HUES6 (cell line): ENCODE results near the gene GPR141.

Experiments
- H3K27ac ChIP-seq: 2 replicates; pipeline ENCODE4 v1.7.0; 2013; ENCODE audit warnings: low read depth, mild to moderate bottlenecking, low read length, inconsistent platforms
- H3K27me3 ChIP-seq: 2 replicates; pipeline ENCODE4 v1.6.1; 2013; ENCODE audit warnings: low read length; ENCODE audit not compliant: control insufficient read depth, insufficient read depth
- H3K36me3 ChIP-seq: 2 replicates; pipeline ENCODE4 v1.6.1; 2013; ENCODE audit warnings: low read length; ENCODE audit not compliant: control insufficient read depth, insufficient read depth
- H3K4me1 ChIP-seq: 2 replicates; pipeline ENCODE4 v1.6.1; 2013; ENCODE audit warnings: low read length; ENCODE audit not compliant: control insufficient read depth, insufficient read depth
- H3K4me3 ChIP-seq: 2 replicates; pipeline ENCODE4 v1.5.1; 2013; ENCODE audit warnings: low read depth, low read length
- H3K9ac ChIP-seq: one replicate; pipeline ENCODE4 v1.6.1; 2013; ENCODE audit warnings: mild to moderate bottlenecking, low read length
- H3K9me3 ChIP-seq: 2 replicates; pipeline ENCODE4 v1.6.1; 2013; ENCODE audit warnings: low read depth, low read length; ENCODE audit not compliant: control insufficient read depth, insufficient read depth

The GPR141 gene

DNA sequence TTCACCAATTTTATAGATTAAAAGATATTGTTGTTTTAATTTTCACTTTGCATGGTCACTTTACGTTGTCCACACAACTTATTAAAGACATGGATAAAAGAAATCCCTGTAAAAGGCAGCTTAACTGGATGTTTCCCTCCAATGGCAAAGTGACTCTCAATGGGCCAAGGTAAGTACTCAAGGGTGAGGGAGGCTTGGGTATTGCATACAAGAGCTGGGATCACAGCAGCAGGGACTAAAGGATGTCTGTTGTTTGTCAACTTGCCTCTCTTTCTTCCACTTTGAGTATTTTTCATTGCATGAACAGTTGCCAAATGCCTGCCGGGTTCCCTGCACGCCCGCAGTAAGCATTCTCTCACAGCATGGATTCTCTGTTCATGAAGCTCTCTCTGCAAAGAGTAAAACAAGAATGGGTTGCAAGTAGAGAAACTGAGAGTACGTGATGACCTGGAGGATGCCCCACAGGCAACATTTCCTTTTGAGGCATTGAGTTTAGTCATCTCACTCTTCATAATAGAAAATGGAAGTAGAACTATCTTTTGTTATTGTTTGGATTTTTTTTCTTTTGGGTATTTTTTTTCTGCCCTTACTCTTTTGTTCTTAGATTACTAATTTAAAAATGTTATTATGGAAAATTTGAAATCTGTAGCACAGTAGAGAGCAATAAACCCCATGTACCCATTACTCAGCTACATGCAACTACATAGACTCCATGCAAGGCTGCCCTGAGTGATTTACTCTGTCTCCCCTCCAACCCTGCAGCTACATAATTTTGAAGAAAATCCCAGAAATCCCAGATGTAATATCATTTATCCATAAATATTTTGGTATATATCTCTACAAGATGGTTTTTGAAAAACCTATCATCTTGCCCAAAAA, 26.3 kb downstream of the GPR141 start:
- Histone ChIP-seq H3K36me3 (no peaks in the 10 kb centered on the region), H3K4me1 (peaks cover 17% of the 10 kb centered on the region), H3K4me3 (no peak overlapping the region), H3K9me3 (no peaks in the 10 kb centered on the region), H3K27ac (no peak overlapping the region), H3K9ac (no peak overlapping the region), H3K27me3 (no peaks in the 10 kb centered on the region)

DNA sequence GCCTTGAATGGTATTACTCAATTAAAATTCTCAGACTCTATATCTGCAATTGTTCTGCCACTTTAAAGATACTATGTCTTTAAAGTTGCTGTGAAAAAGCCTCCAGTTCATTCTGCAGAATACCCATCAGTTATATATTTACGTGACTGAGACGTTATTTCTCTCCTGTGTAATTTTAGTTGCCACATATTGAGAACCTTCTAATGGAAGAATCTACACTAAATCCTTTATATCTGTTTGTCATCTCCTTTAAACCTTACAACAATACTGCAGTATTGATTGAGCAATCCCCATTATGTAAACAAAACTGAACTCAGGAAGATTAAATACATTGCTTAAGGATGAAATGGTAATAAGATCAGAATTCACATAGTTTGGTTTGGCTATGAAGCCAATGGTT, 30.0 kb downstream of the GPR141 start:
- Histone ChIP-seq H3K4me3 (no peak overlapping the region), H3K27me3 (no peaks in the 10 kb centered on the region), H3K27ac (no peak overlapping the region), H3K9ac (no peak overlapping the region), H3K36me3 (no peaks in the 10 kb centered on the region), H3K9me3 (no peaks in the 10 kb centered on the region), H3K4me1 (peaks cover 2% of the 10 kb centered on the region; the same call in 1 of the 2 replicates)

DNA sequence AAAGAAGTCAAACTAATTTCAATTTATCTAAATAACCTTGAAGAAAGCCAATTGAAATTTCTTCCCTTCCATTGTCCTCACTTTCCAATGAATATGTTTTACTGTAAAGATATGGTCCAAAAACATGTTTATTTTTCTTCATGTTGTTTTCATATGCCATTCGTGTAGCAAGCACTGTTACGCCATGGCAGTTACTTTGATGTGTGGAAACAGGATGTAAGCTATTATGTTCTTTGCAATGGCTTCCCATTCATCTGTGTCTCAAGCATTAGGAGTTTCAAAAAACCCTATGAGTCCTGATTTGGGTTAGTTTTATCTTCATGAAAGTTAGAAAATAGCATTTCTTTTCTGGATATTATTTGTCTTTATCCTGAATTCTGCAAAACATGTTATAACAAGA, 31.0 kb downstream of the GPR141 start:
- Histone ChIP-seq H3K27ac (no peak overlapping the region), H3K9me3 (no peaks in the 10 kb centered on the region), H3K4me3 (no peak overlapping the region), H3K27me3 (no peaks in the 10 kb centered on the region), H3K9ac (no peak overlapping the region), H3K4me1 (peaks cover 2% of the 10 kb centered on the region; the same call in 1 of the 2 replicates), H3K36me3 (no peaks in the 10 kb centered on the region)

DNA sequence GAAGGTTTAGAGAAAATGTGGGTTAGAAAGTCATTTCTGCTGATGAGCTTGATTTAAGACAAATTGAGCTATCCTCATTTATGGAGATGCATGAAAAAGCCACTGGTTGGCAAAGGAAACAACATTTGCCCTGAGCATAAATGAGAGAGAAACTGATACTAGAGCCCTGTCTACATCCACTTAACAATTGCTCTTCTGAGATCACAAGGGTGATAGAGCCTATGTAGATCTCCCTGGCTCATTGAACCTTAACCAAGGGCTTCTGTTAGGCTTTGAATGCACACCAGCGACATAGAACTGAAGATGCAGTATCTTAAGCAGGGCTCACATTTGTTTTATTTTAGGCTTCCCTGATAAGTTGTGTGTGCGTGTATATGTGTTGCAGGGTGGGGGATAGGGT, 35.0 kb downstream of the GPR141 start:
- no peak overlapping the region for H3K9ac ChIP-seq
- H3K9me3 ChIP-seq = no peaks in the 10 kb centered on the region
- H3K36me3 ChIP-seq = no peaks in the 10 kb centered on the region
- H3K4me3 ChIP-seq = no peak overlapping the region
- H3K27me3 ChIP-seq = no peaks in the 10 kb centered on the region
- no peak overlapping the region for H3K27ac ChIP-seq
- peaks cover 2% of the 10 kb centered on the region; the same call in 1 of the 2 replicates for H3K4me1 ChIP-seq

DNA sequence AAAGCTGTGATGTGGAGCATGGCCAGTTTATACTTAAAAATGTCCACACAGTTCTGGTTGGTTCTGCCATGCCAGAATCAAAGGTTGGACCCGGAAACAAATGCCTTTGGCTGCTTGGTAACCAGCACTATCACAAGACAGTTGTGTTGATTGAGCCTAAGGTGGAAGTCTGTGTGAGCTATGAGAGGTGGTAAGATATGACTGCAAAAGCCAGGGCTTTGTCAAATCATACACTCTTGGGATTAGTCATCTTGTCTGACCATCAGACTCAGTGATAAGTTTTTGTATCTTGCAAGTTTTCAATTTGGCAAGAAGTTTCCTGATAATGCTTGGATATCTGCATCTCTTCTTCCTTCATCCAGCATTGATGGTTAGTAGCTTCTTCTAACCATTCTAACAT, 35.5 kb downstream of the GPR141 start:
- Histone ChIP-seq H3K27me3 (no peaks in the 10 kb centered on the region), H3K36me3 (no peaks in the 10 kb centered on the region), H3K4me3 (no peak overlapping the region), H3K9ac (no peak overlapping the region), H3K9me3 (no peaks in the 10 kb centered on the region), H3K4me1 (peaks cover 2% of the 10 kb centered on the region; the same call in 1 of the 2 replicates), H3K27ac (no peak overlapping the region)

DNA sequence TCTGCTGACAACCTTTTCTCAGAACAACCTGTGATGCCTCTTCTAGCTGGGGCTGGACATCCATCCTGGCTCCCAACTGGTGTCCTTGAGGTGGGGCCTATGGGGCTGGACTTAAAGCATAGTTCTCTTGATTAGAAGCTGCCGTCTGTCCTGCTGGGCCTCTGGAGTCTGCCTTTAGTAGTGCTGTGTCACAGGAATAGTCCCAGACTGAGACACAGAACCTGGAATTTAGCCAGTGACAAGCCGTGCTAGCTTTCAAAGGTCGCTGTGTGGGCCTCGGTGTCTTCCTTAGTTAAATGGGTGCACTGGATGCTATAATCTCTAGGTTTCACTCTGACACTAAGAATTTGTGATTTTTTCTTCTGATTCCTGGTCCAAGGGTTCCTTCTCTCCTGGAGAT, 41.2 kb downstream of the GPR141 start:
- Histone ChIP-seq H3K36me3 (no peaks in the 10 kb centered on the region), H3K27me3 (no peaks in the 10 kb centered on the region), H3K4me3 (no peak overlapping the region), H3K4me1 (no peaks in the 10 kb centered on the region), H3K9me3 (no peaks in the 10 kb centered on the region), H3K27ac (no peak overlapping the region), H3K9ac (no peak overlapping the region)

DNA sequence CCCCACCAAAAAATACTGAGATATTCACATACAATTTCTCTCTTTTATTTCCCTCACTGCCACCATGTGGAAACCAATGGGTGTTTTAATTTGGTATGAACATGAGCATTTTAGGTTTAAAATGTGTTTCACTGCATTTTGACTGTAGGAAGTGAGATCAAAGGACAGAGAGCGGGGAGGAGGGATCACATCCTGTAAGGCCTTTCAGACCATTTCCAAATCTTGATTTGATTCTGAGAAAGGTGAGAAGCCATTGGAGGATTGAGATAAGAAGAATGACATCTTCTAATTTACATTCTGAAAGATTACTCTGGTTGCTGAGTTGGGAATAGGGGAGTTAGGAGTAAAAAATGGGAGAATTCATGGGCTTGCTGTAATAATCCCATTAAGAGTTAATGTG, 42.5 kb downstream of the GPR141 start:
- H3K36me3 ChIP-seq = no peaks in the 10 kb centered on the region
- no peak overlapping the region for H3K27ac ChIP-seq
- H3K27me3 ChIP-seq = no peaks in the 10 kb centered on the region
- no peak overlapping the region for H3K4me3 ChIP-seq
- H3K9ac ChIP-seq = no peak overlapping the region
- H3K9me3 ChIP-seq = no peaks in the 10 kb centered on the region
- H3K4me1 ChIP-seq = no peaks in the 10 kb centered on the region

DNA sequence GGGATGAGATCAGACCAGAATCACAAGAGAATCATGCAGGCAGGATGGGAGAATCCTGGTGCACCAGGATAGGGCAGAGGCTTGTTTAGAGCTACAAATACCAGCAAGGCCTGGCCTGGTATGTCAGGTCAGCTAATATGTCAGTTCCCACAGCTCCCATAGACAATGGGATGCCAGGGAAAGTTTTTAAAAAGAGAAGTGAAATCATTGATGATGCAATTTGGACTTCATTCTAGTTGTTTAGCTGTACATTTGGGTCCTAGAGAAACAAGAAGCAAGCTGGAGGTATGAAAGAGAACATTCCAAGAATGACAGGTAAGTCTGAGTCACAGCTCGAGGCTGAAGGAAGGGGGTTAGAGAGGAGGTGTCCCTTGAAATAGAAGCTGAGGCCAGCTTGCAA, 45.2 kb downstream of the GPR141 start:
- no peaks in the 10 kb centered on the region for H3K27me3 ChIP-seq
- H3K4me1 ChIP-seq = no peaks in the 10 kb centered on the region
- no peak overlapping the region for H3K4me3 ChIP-seq
- no peak overlapping the region for H3K27ac ChIP-seq
- no peaks in the 10 kb centered on the region for H3K36me3 ChIP-seq
- no peaks in the 10 kb centered on the region for H3K9me3 ChIP-seq
- H3K9ac ChIP-seq = no peak overlapping the region

DNA sequence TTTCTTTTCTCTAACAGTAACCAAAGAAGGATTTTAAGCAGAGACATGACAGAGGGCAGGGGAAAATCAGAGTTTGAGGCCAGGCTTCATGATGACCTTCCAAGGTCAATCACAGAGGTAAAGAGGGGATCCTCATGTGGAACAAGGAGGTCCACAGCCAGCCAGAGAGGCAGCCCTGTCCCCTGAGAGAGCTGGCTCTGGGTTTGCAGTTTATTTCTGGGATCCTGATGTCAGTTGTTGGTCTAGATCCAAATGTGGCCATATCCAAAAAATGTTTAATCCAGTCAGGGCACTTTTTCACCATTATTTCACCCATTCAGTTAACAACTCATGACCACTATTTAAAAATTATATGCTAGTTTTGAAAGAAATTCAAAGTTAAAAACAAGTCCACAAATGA, 45.6 kb downstream of the GPR141 start:
- Histone ChIP-seq H3K4me3 (no peak overlapping the region), H3K36me3 (no peaks in the 10 kb centered on the region), H3K27me3 (no peaks in the 10 kb centered on the region), H3K9me3 (no peaks in the 10 kb centered on the region), H3K9ac (no peak overlapping the region), H3K4me1 (no peaks in the 10 kb centered on the region), H3K27ac (no peak overlapping the region)

DNA sequence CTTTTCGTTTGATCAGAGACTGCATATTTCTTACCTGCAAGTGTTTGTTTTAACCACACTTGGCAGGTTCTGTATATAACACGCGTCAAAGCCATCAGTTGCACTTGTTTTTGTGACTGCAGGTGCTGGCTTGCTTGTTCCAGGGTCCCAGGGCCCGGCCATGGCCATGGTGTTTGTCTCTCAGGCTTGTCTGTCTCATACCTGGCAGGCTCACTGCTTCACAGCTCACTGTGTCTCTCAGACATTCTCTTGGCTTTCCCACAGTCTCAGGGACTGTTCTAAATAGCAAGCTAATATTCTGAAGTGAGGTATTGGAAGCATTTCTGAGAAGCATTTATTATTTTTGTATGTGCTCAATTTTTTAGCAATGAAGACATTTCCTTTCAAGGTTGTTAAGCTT, 46.9 kb downstream of the GPR141 start:
- H3K9me3 ChIP-seq = no peaks in the 10 kb centered on the region
- H3K36me3 ChIP-seq = no peaks in the 10 kb centered on the region
- no peaks in the 10 kb centered on the region for H3K4me1 ChIP-seq
- no peaks in the 10 kb centered on the region for H3K27me3 ChIP-seq
- H3K9ac ChIP-seq = no peak overlapping the region
- no peak overlapping the region for H3K27ac ChIP-seq
- no peak overlapping the region for H3K4me3 ChIP-seq

DNA sequence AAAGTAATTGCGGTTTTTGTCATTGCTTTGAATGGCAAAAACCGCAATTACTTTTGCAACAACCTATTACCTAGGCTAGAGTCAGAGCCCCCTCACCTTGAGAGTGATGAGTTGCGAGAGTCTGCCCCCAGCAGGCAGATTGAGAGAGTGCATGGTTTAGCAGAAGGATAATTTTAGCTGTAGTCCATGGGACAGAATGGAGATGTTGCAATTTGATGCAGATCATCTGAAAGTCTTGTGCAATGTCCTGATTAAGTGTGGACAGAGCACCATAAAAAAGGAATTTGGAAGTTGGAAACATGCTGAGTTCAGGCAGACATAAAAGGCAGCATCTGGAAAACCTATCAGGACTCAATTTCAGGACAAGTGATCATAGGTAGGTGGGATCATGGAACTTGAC, 48.7 kb downstream of the GPR141 start:
- no peak overlapping the region for H3K27ac ChIP-seq
- H3K4me3 ChIP-seq = no peak overlapping the region
- no peaks in the 10 kb centered on the region for H3K9me3 ChIP-seq
- H3K36me3 ChIP-seq = no peaks in the 10 kb centered on the region
- H3K27me3 ChIP-seq = no peaks in the 10 kb centered on the region
- no peak overlapping the region for H3K9ac ChIP-seq
- no peaks in the 10 kb centered on the region for H3K4me1 ChIP-seq
